Measurements from ENCODE around the gene ZNF140.

ZNF140 gene

DNA sequence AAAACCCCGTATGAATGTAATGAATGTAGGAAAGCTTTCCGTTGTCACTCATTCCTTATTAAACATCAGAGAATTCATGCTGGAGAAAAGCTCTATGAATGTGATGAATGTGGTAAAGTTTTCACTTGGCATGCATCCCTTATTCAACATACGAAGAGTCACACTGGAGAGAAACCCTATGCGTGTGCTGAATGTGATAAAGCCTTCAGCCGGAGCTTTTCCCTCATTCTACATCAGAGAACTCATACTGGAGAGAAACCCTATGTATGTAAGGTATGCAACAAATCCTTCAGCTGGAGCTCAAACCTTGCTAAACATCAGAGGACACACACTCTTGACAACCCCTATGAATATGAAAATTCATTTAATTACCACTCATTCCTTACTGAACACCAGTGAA is 25.5 kb downstream of the ZNF140 start:
- DNase-seq (ENCODE audit: low read depth), result no peak

DNA sequence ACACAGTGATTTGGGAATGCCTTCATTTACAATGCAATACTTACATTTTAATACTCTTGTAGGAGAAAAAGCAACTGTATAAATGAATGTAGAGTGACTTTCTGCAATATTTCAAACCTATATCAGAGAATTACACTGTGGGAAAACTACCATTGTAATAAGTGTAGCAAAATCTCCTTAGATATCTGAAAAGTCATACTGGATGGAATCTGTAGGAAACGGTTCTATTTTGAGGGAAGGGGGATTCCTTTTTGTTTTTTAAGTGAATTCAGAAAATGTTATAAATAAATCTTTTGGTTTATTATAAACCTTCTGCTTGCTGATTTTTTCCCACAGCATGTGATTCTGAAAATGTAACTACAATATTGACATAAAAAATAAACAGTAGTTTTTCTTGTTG is 26.4 kb downstream of the ZNF140 start:
- TF ChIP-seq, protein P1, sequence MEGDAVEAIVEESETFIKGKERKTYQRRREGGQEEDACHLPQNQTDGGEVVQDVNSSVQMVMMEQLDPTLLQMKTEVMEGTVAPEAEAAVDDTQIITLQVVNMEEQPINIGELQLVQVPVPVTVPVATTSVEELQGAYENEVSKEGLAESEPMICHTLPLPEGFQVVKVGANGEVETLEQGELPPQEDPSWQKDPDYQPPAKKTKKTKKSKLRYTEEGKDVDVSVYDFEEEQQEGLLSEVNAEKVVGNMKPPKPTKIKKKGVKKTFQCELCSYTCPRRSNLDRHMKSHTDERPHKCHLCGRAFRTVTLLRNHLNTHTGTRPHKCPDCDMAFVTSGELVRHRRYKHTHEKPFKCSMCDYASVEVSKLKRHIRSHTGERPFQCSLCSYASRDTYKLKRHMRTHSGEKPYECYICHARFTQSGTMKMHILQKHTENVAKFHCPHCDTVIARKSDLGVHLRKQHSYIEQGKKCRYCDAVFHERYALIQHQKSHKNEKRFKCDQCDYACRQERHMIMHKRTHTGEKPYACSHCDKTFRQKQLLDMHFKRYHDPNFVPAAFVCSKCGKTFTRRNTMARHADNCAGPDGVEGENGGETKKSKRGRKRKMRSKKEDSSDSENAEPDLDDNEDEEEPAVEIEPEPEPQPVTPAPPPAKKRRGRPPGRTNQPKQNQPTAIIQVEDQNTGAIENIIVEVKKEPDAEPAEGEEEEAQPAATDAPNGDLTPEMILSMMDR (conservative IDR thresholded peaks at IDR 0.05; ENCODE audit: low read length), result no peak
- no peak overlapping the region for H3K4me3 ChIP-seq (ENCODE audit: low read length)
- DNase-seq (ENCODE audit: low read depth), result no peak

More for the DNA sequence above, 25.5 kb downstream of the ZNF140 start:
- TF ChIP-seq, protein P1 (conservative IDR thresholded peaks at IDR 0.05; ENCODE audit: low read length), result no peak
- H3K4me3 ChIP-seq (ENCODE audit: low read length), result no peak overlapping the region

DNA sequence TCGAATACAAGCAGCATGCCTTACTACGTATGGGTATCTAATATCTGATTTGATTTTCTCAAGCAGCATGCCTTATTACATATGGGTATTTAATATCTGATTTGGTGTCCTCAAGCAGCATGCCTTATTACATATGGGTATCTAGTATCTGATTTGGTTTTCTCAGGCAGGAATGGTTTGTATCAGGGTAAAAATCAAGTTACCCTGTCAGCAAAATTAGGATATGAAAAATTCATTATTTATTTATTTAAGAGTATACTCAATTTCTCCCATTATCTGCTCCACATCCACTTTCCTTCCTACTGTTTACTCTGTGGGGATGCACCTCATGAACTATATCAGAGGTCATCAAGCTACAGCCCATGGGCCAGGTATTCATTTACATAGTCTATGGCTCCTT is 27.4 kb downstream of the ZNF140 start:
- TF ChIP-seq, protein P1 (conservative IDR thresholded peaks at IDR 0.05; ENCODE audit: low read length), result no peak
- H3K4me3 ChIP-seq (ENCODE audit: low read length), result no peak overlapping the region
- no peak for DNase-seq (ENCODE audit: low read depth)

DNA sequence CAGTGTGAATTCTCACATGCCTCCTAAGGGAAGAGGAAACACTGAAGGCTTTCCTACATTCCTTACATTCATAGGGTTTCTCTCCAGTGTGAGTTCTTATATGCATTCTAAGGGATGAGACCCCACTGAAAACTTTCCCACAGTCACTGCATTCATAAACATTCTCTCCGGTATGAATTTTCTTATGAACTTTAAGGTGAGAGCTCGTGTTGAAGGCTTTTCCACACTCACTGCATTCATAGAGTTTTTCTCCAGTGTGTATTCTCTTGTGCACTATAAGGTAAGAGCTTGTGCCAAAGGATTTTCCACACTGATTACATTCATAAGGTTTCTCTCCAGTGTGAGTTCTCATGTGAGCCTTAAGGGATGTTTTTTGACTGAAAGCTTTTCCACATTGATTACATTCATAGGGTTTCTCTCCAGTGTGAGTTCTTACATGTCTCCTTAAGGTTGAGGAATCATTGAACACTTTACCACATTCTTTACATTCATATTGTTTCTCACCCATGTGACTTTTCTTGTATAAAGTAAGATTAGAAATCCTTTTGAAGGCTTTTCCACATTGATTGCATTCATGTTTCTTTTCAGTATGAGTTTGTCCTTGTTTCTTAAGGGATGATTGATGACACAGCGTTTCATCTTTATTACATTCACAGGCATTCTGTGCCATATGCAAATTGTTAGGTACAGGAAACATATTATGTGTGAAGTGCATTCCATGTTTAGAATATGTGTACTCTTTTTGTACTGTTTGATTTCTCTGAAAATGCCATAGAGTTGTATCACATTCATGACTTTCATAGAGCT is 39.9 kb downstream of the ZNF140 start:
- no peak overlapping the region for H3K4me3 ChIP-seq (ENCODE audit: low read length)
- TF ChIP-seq, protein P1 (conservative IDR thresholded peaks at IDR 0.05; ENCODE audit: low read length), result no peak
- no peak for DNase-seq (ENCODE audit: low read depth)

- no peak overlapping the region for H3K4me3 ChIP-seq (ENCODE audit: low read length)
- no peak for DNase-seq (ENCODE audit: low read depth)
- TF ChIP-seq, protein P1 (conservative IDR thresholded peaks at IDR 0.05; ENCODE audit: low read length), result no peak
Observed at GRCh38 chr12:133124674-133125073, 44.0 kb downstream of the ZNF140 start.

DNA sequence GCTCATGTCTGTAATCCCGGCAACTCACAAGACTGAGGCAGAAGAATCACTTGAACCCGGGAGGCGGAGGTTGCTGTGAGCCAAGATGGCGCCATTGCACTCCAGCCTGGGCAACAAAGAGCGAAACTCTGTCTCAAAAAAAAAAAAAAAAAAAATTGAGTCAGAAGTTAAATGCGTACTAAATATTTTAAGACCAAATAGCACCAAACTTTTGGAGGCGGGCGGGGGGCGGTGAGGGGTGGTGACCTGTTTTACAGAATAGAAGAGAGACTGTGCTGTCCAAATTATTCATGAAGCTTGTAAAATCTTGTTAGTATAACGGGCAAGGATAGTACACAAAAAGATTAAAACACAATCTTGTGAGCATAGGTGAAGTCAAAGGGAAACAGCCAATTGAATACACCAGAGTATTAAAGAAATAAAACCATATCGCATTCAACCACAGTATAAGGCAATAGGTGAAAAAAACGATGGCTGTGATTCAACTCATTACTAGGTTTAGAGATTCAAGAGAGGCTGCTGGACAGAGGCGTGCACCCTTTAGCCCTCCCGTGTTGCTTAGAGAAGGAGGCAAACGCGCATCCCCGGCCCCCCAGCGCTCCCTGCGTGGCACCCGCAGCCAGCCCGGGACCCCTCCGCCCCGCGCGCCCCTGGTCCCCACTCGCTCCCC is 48.8 kb downstream of the ZNF140 start:
- H3K4me3 ChIP-seq (ENCODE audit: low read length), result peak overlapping the region; percentile 92
- DNase-seq (ENCODE audit: low read depth), result peak; percentile 14
- TF ChIP-seq, protein P1 (conservative IDR thresholded peaks at IDR 0.05; ENCODE audit: low read length), result no peak
